HL-60 (cell line): Measurements from ENCODE around the gene FGGY.

ENCODE experiments used
- DNase-seq, 2 experiments: peaks; one replicate each; pipeline ENCODE4 v3.0.0-alpha.2; 2010 to 2020; ENCODE audit warnings: low read depth in 1 of 2, low spot score in 1 of 2
- H3K27ac ChIP-seq: fragments of 250-450 bp; sonication (Bioruptor Pico); replicated peaks from 2 replicates; pipeline ENCODE4 v1.5.1; 2020; ENCODE audit warnings: mild to moderate bottlenecking, moderate library complexity
- H3K27me3 ChIP-seq: fragments of 250-450 bp; sonication (Bioruptor Pico); 2 replicates; pipeline ENCODE4 v1.5.1; 2021; ENCODE audit warnings: mild to moderate bottlenecking, moderate library complexity; ENCODE audit not compliant: insufficient read depth, poor library complexity, severe bottlenecking
- H3K4me3 ChIP-seq: replicated peaks from 2 replicates; pipeline ENCODE4 v1.5.1; 2011; ENCODE audit warnings: mild to moderate bottlenecking, control low read depth, low read length; ENCODE audit not compliant: insufficient read depth
- CTCF ChIP-seq: IDR thresholded peaks from one replicate; pipeline ENCODE4 v1.5.1; 2011; ENCODE audit warnings: low read length, control low read depth, inconsistent platforms; ENCODE audit not compliant: insufficient read depth
- GABPA ChIP-seq: IDR thresholded peaks from 2 replicates; pipeline ENCODE4 v1.6.1; 2012; ENCODE audit warnings: low read depth
- POLR2AphosphoS5 ChIP-seq: IDR thresholded peaks from 2 replicates; pipeline ENCODE4 v1.6.1; 2012; ENCODE audit warnings: low read depth
- REST ChIP-seq: IDR thresholded peaks from 2 replicates; pipeline ENCODE4 v1.6.1; 2012; ENCODE audit warnings: low read depth; ENCODE audit not compliant: insufficient replicate concordance
- SPI1 ChIP-seq: IDR thresholded peaks from 2 replicates; pipeline ENCODE4 v1.6.1; 2012; ENCODE audit warnings: low read depth, mild to moderate bottlenecking, borderline replicate concordance

FGGY gene

GRCh38 chr1:59512702-59513101 is 215.8 kb downstream of the FGGY start:
- H3K27ac ChIP-seq: no peak overlapping the region
- H3K27me3 ChIP-seq: no peaks in the 10 kb centered on the region
- TF ChIP-seq GABPA (no peak), CTCF (no peak), REST (no peak), SPI1 (no peak), POLR2AphosphoS5 (no peak)
- no peak for DNase-seq
- no peak overlapping the region for H3K4me3 ChIP-seq

GRCh38 chr1:59514061-59514909 is 217.4 kb downstream of the FGGY start:
- H3K27me3 ChIP-seq: no peaks in the 10 kb centered on the region
- TF ChIP-seq REST: no peak
- TF ChIP-seq SPI1: no peak
- no peak for TF ChIP-seq POLR2AphosphoS5
- no peak for TF ChIP-seq CTCF

GRCh38 chr1:59516881-59517280 is 220.0 kb downstream of the FGGY start:
- no peak overlapping the region for H3K27ac ChIP-seq
- TF ChIP-seq POLR2AphosphoS5 (no peak), REST (no peak), GABPA (no peak), SPI1 (no peak), CTCF (no peak)

More at GRCh38 chr1:59514061-59514909, 217.4 kb downstream of the FGGY start:
- Histone ChIP-seq H3K27ac (no peak overlapping the region), H3K4me3 (no peak overlapping the region)
- no peak for DNase-seq

More at GRCh38 chr1:59516881-59517280, 220.0 kb downstream of the FGGY start:
- no peaks in the 10 kb centered on the region for H3K27me3 ChIP-seq
- DNase-seq: no peak
- no peak overlapping the region for H3K4me3 ChIP-seq
